Astrocyte (in vitro differentiated cells and primary cell): ENCODE measurements around the gene PISD.

Source experiments
- CTCF ChIP-seq: IDR thresholded peaks from 2 replicates; pipeline ENCODE4 v1.5.1; 2011; ENCODE audit warnings: low read depth, mild to moderate bottlenecking, inconsistent platforms, low read length, moderate library complexity; ENCODE audit not compliant: insufficient read depth
- EZH2 ChIP-seq: IDR thresholded peaks from 2 replicates; pipeline ENCODE4 v1.6.1; 2012; ENCODE audit warnings: mild to moderate bottlenecking, low read length, inconsistent platforms; ENCODE audit not compliant: insufficient read depth

- TF ChIP-seq CTCF (no peak), EZH2 (no peak)
Observed at GRCh38 chr22:31707519-31707918, 45.5 kb upstream of the PISD start.
